SK-N-MC (cell line): ENCODE results near the gene ALDOB.

ENCODE experiments used
- EZH2 ChIP-seq: fragments of 200-600 bp; sonication (generic); IDR thresholded peaks from one replicate; pipeline ENCODE4 v1.6.1; 2017; ENCODE audit warnings: antibody characterized with exemption
- FOXP2 ChIP-seq: optimal IDR thresholded peaks from 2 replicates; pipeline ENCODE3; 2011; ENCODE audit warnings: mild to moderate bottlenecking, moderate library complexity; ENCODE audit not compliant: insufficient read depth; ENCODE audit errors: extremely low read length, control extremely low read depth
- POLR2AphosphoS5 ChIP-seq: IDR thresholded peaks from 2 replicates; pipeline ENCODE4 v1.6.1; 2012; ENCODE audit warnings: mild to moderate bottlenecking, low read depth, low read length, borderline replicate concordance

DNA sequence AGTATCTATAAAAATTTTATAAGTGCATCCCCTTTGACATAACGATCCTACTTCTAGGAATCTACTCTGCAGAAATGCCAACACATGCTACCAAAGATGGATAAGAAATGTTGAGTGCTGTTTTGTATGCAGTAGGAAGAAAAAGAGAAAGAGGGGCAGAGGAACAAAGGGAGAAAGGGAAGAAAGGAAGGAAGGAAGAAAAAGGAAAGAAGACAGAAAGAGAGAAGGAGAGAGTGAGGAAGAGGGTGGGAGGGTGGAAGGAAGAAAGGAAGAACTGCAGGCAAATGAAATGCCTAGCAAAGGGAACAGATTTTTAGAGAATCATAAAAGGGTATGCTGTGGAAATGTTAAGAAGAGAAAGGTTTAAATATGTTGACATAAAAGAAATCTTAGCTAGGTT lies 48.5 kb upstream of the ALDOB start:
- TF ChIP-seq EZH2 (no peak), POLR2AphosphoS5 (no peak), FOXP2 (no peak)
